Measurements from ENCODE around the gene EDEM1.

GRCh38 chr3:5169807-5170206 lies 17.7 kb upstream of the EDEM1 start:
- TF ChIP-seq CTCF (IDR thresholded peaks at IDR 0.05; ENCODE audit: insufficient read depth, low read length, poor library complexity, severe bottlenecking) = no peak
- TF ChIP-seq EZH2phosphoT487 (conservative IDR thresholded peaks at IDR 0.05; ENCODE audit: low read length) = no peak
